ENCODE data around the gene TBX19.

The TBX19 gene

GRCh38 chr1:168280296-168280927, at the start of gene TBX19:
TBX19 (plus strand) TSS chr1:168280877; CDS start chr1:168281091, 214 bp downstream.
- DNase-seq, result no peak

DNA sequence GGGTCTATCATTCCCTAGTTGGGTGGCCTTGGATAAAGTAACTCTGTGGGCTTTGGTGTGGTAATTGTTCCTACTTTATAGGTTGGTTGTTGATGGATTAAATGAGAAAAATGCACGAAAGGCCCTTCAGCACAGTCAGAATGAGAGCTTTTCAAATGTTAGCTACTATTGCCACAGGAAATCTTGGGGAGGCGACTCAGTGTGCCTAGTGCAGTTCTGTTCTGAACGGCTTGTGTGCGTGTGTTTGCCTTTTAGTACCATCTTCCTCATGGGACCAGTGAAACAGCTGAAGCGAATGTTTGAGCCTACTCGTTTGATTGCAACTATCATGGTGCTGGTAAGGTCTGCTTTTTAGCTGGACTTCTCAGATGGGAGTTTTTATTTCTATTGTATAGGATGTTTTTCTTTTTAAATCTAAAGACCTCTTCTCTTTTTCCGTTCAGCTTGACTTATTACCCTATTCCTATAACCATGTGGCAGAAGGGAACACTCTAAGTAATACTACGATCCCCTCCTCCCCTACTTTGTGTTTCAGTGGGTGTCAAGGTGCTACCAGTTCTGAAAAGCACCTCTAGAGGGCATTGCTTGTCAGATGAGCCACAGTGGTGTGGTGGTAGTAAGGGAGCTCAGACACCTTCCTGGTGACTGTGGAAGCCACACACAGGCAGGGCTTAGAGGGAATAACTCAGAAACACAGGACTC, 45.7 kb upstream of the TBX19 start:
- DNase-seq, result peak; percentile 71 to 85

- no peak for DNase-seq
Measured at GRCh38 chr1:168235548-168235885, 45.2 kb upstream of the TBX19 start.

GRCh38 chr1:168235937-168236336, 44.7 kb upstream of the TBX19 start:
- DNase-seq, result no peak

DNA sequence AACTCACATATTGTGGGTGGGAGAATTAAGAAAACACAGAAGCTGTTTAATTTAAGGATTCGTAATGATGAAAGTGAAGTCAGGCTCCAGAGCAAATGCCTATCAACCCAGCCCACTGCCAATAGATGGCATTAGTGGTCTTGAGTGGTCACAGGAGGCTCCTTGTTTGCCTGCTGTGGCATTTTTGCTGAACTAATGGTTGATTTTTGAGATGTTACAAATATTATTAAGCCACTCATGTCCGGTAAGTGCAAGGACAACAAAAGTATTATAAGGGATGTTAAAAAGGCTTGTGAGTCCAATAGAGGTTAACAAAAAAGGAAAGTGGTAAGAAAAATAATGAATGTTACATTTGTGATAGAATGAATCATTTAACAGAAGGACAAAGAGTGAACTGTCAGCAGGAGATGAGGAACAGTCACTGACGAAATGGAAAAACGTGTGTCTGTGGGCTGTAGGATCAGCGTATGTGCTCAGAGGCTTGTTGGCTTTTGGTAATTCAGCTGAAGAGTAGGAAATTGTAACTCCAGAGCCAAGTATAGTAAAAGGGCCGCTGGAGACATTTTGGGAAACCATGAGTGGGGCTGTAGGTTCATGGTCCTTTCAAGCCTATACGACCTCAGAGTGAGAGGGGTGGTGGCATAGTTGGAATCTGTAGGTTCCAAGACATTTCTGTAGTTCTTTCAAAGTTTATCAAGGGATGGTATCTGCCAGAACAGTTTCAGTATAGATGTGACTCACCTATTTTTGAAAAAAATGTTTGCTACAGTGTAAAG, 43.7 kb upstream of the TBX19 start:
- no peak for DNase-seq

GRCh38 chr1:168243198-168243597, 37.5 kb upstream of the TBX19 start:
- DNase-seq, result no peak

DNA sequence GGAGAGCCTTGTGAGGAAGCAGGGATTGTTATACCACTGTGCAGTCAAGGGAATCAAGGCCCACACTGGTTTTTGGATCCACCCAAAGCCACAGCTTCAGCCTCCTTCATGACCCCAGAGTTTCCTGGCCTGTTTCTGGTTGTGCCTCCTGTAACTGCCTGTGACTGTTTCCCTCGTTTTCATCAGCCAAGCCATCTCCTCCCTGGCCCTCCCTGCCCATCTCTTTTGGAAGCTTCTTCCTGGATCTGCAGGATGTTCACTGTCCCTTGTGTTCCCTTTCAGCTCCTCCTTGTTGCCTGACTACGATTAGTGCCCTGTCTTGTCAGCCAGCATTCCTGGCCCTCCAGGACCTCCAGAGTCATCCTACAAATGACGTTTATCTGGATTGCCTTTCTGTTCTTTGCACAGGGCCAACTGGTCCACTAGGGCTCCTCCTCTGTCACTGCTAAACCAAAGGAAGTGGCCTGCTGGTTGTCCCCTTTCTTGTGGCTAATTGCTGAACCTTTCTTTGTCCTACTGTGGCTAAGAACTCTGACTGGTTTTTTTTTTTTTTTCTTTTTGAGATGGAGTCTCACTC, 37.0 kb upstream of the TBX19 start:
- DNase-seq, result no peak

GRCh38 chr1:168245042-168245441, 35.6 kb upstream of the TBX19 start:
- no peak for DNase-seq

GRCh38 chr1:168246506-168246905, 34.2 kb upstream of the TBX19 start:
- DNase-seq, result no peak

GRCh38 chr1:168252204-168252733, 28.4 kb upstream of the TBX19 start:
- no peak for DNase-seq

- no peak for DNase-seq
Measured at GRCh38 chr1:168256164-168256563, 24.5 kb upstream of the TBX19 start.

DNA sequence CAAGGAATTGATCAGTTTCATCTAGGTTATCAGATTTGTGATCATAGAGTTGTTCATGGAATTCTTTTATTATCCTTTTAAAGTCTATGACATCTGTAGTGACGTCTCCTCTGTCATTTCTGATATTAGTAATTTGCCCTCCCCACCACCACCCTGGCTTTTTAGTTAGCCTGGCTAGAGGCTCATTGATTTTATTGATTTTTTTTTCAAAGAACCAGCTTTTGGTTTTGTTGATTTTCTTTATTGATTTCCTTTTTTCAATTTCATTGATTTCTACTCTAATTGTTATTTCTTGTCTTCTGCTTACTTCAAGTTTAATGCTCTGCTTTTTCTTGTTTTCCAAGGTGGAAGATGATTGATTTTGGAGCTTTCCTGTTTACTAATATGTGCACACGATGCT, 23.3 kb upstream of the TBX19 start:
- DNase-seq, result no peak

GRCh38 chr1:168259567-168259966, 21.1 kb upstream of the TBX19 start:
- DNase-seq, result no peak

DNA sequence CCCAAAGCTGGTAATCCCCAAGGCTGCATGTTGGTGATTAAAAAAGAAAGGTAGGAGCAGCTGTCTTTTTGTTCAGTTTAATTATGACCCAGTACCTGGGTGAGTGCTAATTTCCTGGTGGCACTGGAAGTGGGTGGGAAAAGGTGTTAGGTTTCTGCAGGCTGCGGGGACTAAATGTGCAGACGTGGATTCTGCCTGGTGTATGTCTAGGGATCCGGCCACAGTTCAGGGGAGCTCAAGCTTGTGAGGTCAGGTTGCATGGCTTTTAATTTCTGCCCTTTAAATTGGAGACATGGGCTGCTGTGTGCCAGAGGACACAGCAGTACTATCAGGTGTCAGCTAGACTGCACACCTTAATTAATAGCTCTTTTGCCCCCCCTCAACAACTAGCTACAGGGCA, 20.3 kb upstream of the TBX19 start:
- DNase-seq, result no peak

DNA sequence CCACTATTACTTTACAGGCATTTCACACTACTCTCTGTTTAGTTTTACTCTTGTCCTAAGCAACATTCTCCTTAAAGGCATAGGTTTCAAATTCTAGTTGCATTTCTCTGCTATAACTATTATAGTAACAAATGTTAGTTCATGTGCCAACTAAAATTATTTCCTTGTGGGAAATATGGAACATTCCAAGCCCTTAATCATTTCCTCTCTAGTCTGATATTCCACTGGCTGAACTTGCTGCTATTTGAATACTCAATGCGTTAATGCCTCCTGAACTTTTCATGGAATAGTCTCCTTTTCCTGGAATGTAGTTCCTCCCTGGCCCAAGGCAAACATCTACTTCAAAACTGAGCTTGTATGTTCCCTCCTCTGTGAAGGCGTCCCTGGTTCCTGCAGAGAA, 19.3 kb upstream of the TBX19 start:
- no peak for DNase-seq

DNA sequence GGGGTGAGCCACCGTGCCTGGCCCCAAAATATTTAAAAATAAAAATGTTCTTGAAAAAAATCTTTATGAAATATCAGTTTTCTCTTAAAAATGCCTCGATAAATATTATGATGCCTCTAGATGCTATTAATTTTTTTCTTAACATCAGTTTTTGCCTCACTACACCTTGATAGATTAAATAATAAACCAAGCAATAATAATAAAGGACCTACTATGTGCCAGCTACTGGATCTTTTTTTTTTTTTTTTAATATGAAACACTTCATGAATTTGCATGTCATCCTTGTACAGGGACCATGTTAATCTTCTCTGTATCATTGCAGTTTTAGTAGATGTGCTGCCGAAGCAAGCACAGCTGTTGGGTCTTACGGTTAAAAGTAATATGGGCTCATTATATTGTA, 17.5 kb upstream of the TBX19 start:
- no peak for DNase-seq

- DNase-seq, result no peak
Measured at GRCh38 chr1:168264296-168264695, 16.4 kb upstream of the TBX19 start.

- DNase-seq, result no peak
Measured at GRCh38 chr1:168265596-168265995, 15.1 kb upstream of the TBX19 start.

DNA sequence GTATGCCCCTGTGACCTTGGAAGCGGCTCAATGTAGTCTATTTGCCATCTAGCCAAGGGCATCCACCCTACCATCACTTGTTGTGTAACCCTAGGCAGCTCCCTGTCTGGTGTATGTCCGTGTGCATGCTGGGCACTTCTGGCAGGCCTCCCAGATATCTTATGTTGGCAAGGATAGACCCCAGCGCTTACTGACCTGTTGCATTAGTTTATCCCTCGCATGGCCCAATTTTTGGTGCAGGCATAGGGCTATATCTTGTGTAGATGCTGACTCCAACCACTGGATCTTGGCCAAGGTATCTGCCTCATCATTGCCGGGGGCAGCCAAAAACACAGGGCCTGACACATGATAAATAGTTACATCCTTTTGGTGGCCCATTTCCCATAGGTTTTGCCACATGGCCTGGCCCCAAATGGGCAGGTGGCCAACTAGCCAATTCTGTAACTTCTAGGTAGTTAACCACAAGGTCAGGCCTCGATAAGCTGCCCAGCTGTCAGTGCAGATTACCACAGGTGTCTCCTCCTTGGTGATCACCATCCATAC, 14.0 kb upstream of the TBX19 start:
- no peak for DNase-seq

- DNase-seq, result no peak
Measured at GRCh38 chr1:168271636-168272035, 9.0 kb upstream of the TBX19 start.

DNA sequence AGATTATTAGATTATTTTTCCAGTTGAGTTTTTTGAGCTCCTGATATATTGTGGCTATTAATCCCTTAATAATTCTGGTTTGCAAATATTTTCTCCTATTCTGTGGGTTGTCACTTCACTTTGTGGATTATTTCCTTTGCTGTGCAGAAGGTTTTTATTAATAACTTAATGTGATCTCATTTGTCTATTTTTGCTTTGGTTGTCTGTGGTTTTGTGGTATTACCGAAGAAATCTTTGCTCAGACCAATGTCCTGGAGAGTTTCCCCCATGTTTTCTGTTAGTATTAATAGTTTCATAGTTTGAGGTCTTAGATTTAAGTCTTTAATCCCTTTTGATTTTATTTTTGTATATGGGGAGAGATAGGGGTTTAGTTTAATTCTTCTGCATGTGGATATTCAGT, 7.1 kb upstream of the TBX19 start:
- DNase-seq, result no peak

DNA sequence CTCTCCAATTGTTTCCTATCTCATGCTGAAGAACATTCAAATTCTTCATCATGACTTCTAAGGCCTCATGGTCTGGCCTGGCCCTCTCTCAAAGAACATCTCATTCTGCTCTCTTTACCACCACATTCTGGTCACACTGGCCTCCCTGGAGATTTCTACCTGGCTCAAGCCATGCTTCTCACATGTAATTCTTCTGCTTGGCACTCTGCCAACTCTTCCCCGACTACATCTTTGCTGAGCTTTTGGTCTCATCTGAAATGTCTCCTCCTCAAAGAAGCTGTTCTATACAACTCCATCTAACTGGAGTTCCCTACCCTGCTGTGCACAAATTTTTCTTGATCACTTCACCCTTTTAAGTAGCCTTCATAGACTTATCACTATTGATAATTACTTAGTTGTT, 1.4 kb upstream of the TBX19 start:
- DNase-seq, result no peak

DNA sequence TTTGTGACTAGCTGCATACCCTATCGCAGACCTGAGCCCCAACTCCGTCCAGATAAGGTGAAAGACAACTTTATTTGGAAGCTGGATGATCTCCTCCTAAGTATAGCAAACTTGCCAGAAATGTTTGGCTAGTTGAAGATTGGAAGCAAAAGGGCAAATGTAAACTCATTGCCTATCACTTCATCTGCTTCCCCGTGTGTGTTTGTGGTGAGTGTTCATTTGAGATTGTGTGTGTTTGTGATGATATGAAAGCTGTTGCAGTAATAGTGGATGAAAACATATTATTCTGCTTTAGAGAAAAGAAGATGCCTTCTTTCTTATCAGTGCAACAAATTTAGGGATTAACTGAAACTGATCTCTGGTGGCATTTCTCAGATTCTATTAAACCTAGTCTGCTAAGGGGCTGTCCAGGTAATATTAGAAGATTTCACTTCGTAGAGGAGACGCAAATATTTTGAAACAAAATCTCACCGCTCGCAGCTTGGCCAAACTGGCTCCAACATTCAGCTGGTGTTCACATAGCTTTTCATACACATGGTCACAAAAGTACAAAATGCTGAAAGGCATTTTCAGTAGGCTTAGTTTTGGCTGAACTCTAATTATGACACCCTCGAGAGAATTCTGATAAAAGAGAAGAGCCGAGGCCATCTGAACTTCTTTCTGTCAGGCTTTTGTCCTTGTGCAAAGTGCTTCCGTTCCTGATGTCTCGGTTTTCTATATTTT, 1.1 kb downstream of the TBX19 start:
- no peak for DNase-seq
